Activated CD8-positive, alpha-beta memory T cell treated with anti-CD3 and anti-CD28 coated beads, Interleukin-2, amount 50 U/mL, for 24 hours (primary cell): Measurements from ENCODE around the gene SLC10A6.
"Not testable (repeated sequence)": the region's sequence is repeated elsewhere in the genome, so short reads cannot be mapped to it uniquely, and the experiment has no call there.

Experiments
- DNase-seq: peaks from one replicate; pipeline ENCODE4 v3.0.0-alpha.2; 2020; ENCODE audit errors: extremely low read depth

Gene SLC10A6

GRCh38 chr4:86848732-86849619 is at the start of gene SLC10A6:
Gene SLC10A6, minus strand, starts transcription at chr4:86849384. Its CDS starts 269 bp downstream, at chr4:86849115.
- DNase-seq = no peak

GRCh38 chr4:86898562-86898961 is 49.4 kb upstream of the SLC10A6 start:
- no peak for DNase-seq

GRCh38 chr4:86896596-86896995 is 47.4 kb upstream of the SLC10A6 start:
- no peak for DNase-seq

GRCh38 chr4:86895692-86896488 is 46.7 kb upstream of the SLC10A6 start:
- no peak for DNase-seq

GRCh38 chr4:86894455-86894854 is 45.3 kb upstream of the SLC10A6 start:
- no peak for DNase-seq

- DNase-seq = no peak
Measured at GRCh38 chr4:86893136-86893535, 44.0 kb upstream of the SLC10A6 start.

GRCh38 chr4:86892636-86892960 is 43.4 kb upstream of the SLC10A6 start:
- no peak for DNase-seq

- DNase-seq = no peak
Measured at GRCh38 chr4:86891762-86892635, 42.8 kb upstream of the SLC10A6 start, which contains the start of gene C4orf36. Gene C4orf36, minus strand, starts transcription at chr4:86892422. Its CDS starts 902 bp downstream, at chr4:86891520.

GRCh38 chr4:86890790-86891189 is 41.6 kb upstream of the SLC10A6 start:
- no peak for DNase-seq

- DNase-seq = no peak
Measured at GRCh38 chr4:86879641-86880040, 30.5 kb upstream of the SLC10A6 start.

GRCh38 chr4:86878640-86879039 is 29.5 kb upstream of the SLC10A6 start:
- no peak for DNase-seq

GRCh38 chr4:86876894-86877685 is 27.9 kb upstream of the SLC10A6 start:
- DNase-seq = no peak

- DNase-seq = not testable (repeated sequence)
Measured at GRCh38 chr4:86875436-86875835, 26.3 kb upstream of the SLC10A6 start.

GRCh38 chr4:86872135-86872534 is 23.0 kb upstream of the SLC10A6 start:
- no peak for DNase-seq

- no peak for DNase-seq
Measured at GRCh38 chr4:86870442-86871069, 21.4 kb upstream of the SLC10A6 start.

GRCh38 chr4:86857341-86858052 is 8.3 kb upstream of the SLC10A6 start:
- DNase-seq = no peak

GRCh38 chr4:86856896-86857295 is 7.7 kb upstream of the SLC10A6 start:
- DNase-seq = no peak

GRCh38 chr4:86855572-86855971 is 6.4 kb upstream of the SLC10A6 start:
- no peak for DNase-seq

- no peak for DNase-seq
Measured at GRCh38 chr4:86853209-86853608, 4.0 kb upstream of the SLC10A6 start.

- DNase-seq = no peak
Measured at GRCh38 chr4:86848136-86848535, 1.0 kb downstream of the SLC10A6 start.
